DND-41 (cell line): ENCODE measurements around the gene INHBB.

Source experiments
- CTCF ChIP-seq: IDR thresholded peaks from 2 replicates; pipeline ENCODE4 v1.5.1; 2012; ENCODE audit warnings: borderline replicate concordance, low read length, moderate library complexity, mild to moderate bottlenecking; ENCODE audit not compliant: poor library complexity, severe bottlenecking; ENCODE audit errors: extremely low read depth
- EZH2 ChIP-seq: IDR thresholded peaks from 3 replicates; pipeline ENCODE4 v1.6.1; 2012; ENCODE audit warnings: borderline replicate concordance, low read depth, mild to moderate bottlenecking, moderate library complexity, low read length, inconsistent platforms; ENCODE audit not compliant: severe bottlenecking

GRCh38 chr2:120353931-120354330 lies 8.0 kb downstream of the INHBB start:
- TF ChIP-seq CTCF (no peak), EZH2 (no peak)
